CD1c-positive myeloid dendritic cell (primary cell): ENCODE data around the gene ZNF423.
A peak's percentile ranks its signal among the peaks of the same experiment; 100 is the strongest.

Experiments
- DNase-seq: peaks from one replicate; pipeline ENCODE4 v3.0.0-alpha.2; 2016; ENCODE audit errors: extremely low spot score

Gene ZNF423

DNA sequence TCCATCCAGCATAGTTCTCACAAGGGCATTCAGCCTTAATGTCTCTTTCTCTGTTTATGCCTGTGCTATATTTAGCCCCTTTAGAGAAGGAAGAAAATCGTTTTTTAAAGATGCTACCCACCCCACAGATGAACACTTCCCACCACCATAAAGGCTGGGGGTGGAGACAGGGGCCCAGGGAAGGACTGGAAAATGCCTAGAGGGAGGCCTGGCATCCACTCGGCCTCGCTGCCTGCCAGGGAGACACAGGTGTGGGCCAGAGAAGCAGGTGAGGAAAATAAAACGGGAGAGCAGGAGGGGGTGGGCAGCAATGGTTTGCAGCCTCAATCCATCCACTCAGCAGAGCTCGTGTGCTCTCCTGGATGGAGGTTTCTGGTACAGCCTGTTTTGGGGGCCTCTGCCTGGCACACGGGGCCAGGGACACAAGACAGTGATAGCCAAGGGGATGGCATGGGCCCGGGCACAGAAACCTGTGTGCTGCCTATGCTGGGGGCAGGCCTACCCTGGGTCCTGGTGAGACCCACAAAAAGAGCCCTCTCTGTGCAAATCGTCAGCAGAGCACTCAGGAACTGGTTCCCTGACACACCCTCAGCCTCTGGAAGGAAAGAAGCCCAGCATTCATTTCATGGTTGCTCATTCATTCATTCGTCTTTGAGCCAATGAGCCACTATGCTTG is 360.9 kb downstream of the ZNF423 start:
- DNase-seq, result no peak

- no peak for DNase-seq
Measured at GRCh38 chr16:49494474-49494873, 361.4 kb downstream of the ZNF423 start.

DNA sequence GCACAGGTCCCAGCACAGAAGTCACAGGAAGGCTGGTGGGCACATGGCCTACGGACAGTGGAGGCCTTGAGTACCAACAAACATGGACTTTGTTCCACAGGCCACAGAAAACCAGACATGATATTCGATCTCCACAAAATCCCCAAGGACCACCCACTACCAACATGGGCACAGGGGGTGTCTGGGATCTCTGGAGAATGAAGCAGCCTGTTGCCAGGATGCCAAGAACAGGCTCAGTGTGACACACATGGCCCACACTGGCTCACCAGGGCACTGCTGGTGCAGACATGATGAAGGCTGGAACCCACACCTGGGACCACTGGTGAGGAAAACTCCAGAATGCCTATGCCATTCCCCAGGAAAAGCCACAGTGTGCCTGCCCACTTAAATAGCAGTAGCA is 362.1 kb downstream of the ZNF423 start:
- no peak for DNase-seq

- no peak for DNase-seq
Measured at GRCh38 chr16:49492896-49493626, 362.9 kb downstream of the ZNF423 start.

GRCh38 chr16:49491771-49492761 is 363.8 kb downstream of the ZNF423 start:
- DNase-seq, result peak; percentile 21

DNA sequence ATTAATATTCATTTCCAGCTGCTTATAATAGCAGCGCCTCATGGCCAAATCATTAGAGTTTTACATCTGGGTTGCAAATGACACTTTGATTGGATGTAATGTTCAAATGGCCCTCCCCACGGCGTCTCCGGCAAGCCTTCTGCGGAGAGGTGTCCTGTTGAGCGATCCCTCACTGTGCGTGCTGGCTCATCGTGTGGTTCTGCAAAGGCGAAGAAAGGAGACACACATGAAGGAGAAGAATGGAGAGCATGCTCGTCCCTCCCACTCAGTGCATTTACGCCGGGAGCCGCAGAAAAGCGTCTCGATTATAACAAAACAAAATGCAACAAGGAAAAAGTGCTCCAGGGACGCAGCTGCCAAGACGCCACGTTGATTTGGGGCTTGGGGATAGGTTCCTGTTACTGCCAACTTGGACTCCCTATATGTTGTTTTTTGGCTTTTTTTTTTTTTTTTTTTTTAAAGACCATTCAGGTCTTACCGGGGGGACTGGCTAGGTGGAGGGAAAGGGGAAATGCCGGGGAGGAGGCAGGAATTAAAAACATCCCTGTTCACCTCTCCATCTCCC is 364.7 kb downstream of the ZNF423 start:
- DNase-seq, result no peak

DNA sequence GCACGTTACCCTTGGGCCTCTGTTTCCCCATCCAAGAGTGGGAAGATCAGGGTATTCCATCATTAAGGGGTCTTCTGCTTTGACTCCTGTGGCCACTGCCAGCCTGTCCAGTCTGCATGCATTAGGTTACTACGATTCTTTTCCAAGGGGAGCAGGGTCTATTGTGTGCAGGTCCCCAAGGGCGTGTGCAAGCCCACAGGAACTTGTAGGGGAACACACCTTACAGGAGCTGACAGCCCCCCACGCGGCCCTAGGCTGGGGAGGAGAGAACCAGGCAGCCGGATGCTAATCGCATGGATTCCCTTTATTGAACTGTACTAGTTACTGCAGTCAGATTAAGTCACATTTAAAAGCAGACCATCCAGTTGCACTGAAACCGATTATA is 365.6 kb downstream of the ZNF423 start:
- DNase-seq, result no peak

DNA sequence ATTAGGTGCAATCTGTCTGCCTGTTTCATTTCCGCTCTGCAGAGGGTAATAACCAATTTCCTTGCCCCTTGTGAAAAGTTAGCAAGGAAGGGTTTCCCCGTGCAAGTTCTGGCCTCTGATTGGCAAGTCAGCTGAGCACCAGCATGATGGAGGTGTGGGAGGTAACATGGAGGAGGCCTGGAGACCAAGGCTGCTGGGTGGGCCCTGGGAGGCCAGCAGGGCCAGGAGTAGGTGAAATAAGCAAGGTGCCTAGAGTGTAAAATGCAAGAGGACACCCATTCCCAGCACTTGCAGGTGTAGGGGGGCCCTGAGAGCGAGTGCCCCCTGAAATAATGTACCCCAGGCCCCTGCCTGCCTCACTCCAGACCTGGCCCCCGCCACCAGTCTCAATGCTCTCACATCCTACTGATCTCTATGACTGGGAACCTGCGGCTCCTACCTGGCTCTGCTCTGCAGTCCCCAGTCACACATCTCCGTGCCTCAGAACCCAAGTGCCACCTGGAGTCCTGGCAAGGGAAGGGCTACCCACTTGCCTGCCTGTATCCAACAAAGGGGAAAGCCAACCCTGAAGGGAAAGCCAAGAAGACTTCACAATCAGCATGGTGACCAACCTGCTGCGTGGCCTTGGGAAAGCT is 366.1 kb downstream of the ZNF423 start:
- no peak for DNase-seq

DNA sequence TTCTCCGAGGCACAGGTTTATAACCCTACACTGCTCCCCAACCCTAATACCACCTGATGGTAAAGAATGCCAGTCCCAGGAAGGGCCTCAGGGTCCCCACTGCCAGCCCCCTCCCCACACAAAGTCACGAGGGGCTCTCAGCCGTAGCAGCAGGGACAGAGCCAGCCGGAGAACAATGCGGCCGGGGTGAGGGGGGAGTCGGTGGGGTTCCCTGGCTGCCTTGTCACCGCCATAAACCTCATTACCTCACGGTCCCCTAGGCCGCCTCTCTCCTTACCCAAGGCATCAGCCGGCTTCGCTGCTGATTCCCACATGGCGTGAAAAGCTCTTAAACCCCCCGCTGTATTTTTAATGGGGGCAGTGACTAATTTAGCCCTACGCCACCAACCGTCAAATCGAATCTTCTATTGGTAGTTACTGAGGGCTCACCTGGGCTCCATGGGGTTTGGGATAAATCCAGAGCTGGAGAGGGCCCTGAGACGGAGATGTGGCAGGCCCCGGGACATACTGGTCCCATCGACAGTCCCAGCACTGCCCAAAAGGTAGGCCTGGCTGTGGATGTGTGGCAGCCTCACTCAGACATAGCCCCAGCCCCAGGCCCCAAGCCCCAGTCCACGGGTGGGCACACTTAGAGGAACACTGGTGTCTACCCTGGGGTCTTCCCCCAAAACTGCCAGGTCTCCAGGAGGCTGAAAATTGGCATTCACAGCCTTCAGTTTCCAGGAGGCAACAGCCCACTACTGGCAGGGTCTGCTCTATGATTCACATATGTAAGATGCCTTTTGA is 367.0 kb downstream of the ZNF423 start:
- no peak for DNase-seq

DNA sequence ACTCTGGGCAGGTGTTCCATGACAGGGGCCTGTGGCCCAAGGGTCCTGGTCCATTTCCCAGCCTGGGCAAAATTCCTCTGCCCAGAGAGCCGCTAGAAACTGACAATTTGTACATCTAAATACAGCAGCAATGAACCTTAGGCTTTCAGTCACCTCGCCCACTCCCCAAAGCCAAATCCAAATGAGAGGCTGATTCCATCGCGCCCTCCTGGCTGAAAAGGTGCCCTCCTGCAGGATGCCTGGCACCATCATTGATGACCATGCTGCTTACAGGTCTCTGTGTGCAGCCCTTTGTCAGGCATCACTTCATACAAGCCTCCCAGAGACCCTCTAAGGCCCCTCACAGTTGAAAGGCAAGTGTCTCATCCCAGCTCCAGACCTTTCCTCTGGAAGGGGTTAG is 367.6 kb downstream of the ZNF423 start:
- DNase-seq, result no peak

DNA sequence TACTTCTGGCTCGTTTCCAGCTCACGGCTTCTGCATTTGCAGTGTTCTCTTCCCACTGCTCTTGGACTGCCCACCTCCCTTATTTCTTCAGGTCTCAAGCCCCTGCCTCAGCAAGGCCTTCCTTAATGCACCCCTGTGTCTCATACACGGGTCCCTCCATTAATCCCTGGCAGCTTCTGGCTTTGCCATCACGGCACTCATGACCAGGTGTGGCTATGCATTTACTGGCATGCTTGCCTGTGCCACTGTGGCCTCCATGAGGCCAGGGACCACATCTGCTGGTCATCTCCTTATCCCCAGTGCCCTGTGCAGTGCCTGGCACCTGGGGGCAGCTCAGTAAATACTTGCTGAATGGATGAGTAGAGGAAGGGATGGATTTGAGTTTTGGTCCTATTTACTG is 368.2 kb downstream of the ZNF423 start:
- DNase-seq, result no peak

GRCh38 chr16:49486400-49486799 is 369.5 kb downstream of the ZNF423 start:
- no peak for DNase-seq

DNA sequence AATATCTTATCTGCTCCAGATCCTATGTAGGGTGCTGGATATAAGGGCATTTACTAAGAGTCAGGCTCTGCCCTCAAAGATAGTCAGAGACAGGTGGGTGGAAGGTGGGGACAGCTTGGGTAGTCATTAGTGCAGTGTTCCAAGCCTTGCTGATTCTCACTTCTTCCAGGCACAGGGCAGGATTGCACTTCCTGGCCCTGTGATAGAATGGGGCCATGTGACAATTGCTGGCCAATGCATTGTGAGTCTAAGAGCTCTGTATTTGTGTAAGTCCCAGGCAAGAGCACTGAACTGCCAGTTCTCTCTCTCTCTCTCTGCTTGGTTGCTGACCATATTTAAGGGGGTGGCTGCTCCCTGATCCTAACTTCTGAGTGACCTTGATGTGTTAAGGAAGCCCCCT is 370.2 kb downstream of the ZNF423 start:
- no peak for DNase-seq

- no peak for DNase-seq
Measured at GRCh38 chr16:49484936-49485335, 371.0 kb downstream of the ZNF423 start.

DNA sequence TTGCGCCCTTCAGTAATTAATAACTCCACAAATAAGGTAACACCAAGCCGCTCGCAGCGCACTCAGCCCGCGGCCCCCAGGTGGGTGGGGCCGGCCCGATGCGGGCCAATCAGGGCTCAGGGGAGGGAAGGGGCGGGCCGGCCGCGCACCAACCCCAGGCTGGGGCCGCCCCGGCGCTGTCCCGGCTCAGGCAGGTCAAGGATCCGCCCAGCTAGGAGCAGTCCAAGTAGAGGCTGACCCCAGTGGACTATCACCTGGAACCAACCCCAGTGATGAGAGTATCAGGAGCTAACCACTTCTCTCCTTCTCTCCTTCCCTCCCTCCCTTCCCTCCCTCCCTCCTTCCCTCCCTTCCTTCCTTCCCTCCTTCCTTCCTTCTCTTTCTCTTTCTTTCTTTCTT is 371.5 kb downstream of the ZNF423 start:
- DNase-seq, result peak; percentile 34

- DNase-seq, result no peak
Measured at GRCh38 chr16:49483651-49484450, 372.1 kb downstream of the ZNF423 start.

- DNase-seq, result no peak
Measured at GRCh38 chr16:49483251-49483650, 372.7 kb downstream of the ZNF423 start.

DNA sequence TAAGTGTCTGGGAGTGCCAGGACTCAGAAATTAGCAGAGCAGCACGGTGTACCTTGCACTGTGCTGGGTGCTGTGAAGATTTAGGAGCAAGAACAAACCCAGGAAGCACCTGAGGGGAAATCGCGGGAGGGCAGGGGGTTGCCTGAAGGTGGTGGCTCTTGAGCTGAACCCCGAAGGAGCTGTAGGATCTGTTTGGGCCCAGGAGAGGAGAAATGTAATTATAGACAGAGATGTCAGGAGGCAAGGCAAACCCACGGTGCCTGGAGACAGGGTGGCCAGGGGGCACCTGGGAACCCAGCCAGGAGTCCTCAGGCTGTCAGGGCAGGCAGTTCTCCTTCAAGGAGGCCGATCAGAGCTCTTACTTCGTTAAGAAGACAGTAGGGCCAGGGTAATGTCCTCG is 373.2 kb downstream of the ZNF423 start:
- DNase-seq, result no peak

DNA sequence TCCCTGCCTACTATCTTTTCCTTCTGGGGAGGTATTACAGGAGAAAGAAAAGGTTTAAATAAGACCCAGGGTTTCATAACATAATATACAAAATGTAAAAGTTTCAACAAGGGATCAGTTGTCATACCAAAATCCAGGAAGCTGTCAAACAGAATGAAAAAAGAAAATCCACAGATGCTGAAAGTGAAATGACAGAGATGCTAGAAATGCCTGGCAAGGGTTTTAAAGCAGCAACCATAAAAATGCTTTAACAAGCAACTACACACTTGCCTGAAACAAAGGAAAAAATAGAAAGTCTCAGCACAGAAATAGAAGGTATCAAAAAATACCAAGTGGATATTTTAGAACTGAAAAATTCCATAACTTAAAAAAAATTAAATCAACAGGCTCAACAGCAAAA is 377.3 kb downstream of the ZNF423 start:
- no peak for DNase-seq

DNA sequence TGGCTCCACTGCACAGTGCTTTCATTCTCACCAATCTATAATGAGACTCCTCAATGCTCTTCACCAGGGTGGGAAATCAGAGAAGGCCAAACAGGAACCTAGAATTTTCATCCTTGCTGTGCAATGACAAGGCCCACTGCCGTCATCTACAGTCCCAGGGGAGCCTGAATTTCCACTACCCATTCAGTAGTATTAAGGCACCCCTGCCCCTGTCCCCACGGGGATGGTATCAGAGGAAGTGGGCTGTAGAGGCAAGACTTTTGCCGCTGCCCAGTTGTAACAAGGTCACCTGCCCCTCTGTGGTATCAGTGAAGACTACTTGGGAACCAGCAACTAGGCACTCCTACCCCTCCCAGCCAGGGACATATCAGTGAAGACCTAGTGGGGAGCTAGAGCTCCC is 377.8 kb downstream of the ZNF423 start:
- no peak for DNase-seq
